Forelimb muscle (tissue), 1 donor: ENCODE measurements around the gene NPIPB9. TPM values are rescaled to one million over a fixed set of nuclear protein-coding genes. Genes with fewer than 3 reads are reported as not detected.
"Not testable (repeated sequence)": the region's sequence is repeated elsewhere in the genome, so short reads cannot be mapped to it uniquely, and the experiment has no call there.

ENCODE experiments used
- DNase-seq: peaks from one replicate; pipeline ENCODE4 v3.0.0-alpha.2; 2013; ENCODE audit warnings: low read depth
- polyA plus RNA-seq: library from polyadenylated mRNA; unstranded; fragments of 120-200 nt; gene quantifications from one replicate; pipeline ENCODE4 v1.2.1, GENCODE V29; 2013; ENCODE audit not compliant: insufficient read length

NPIPB9 gene
- polyA plus RNA-seq = 0.86 TPM

DNA sequence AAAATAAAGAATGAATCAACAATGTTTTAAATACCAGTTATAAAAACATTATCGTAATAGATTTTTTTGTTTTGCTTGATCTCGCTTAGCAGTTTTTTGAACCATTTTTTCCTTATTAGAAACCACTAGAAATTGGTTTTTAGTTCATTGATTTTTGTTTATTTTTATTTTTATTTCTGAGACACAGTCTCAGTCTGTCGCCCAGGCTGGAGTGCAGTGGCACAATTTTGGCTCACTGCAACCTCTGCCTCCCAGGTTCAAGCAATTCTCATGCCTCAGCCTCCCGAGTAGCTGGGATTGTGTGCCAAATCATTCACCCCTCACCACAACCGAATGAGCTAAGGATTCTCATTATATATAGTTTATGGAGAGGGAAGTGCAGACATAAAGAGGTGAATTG, at the start of gene NPIPB9:
NPIPB9 (plus strand) TSS at position 301 of the 400 bp plus-strand sequence.
- DNase-seq = not testable (repeated sequence)

GRCh38 chr16:28704246-28704645, 47.3 kb upstream of the NPIPB9 start:
- DNase-seq = not testable (repeated sequence)

GRCh38 chr16:28711220-28712083, 40.1 kb upstream of the NPIPB9 start, which contains the start of gene EIF3C:
Gene EIF3C (plus strand): TSS chr16:28711464. CDS start chr16:28711687, 223 bp downstream.
- not testable (repeated sequence) for DNase-seq

DNA sequence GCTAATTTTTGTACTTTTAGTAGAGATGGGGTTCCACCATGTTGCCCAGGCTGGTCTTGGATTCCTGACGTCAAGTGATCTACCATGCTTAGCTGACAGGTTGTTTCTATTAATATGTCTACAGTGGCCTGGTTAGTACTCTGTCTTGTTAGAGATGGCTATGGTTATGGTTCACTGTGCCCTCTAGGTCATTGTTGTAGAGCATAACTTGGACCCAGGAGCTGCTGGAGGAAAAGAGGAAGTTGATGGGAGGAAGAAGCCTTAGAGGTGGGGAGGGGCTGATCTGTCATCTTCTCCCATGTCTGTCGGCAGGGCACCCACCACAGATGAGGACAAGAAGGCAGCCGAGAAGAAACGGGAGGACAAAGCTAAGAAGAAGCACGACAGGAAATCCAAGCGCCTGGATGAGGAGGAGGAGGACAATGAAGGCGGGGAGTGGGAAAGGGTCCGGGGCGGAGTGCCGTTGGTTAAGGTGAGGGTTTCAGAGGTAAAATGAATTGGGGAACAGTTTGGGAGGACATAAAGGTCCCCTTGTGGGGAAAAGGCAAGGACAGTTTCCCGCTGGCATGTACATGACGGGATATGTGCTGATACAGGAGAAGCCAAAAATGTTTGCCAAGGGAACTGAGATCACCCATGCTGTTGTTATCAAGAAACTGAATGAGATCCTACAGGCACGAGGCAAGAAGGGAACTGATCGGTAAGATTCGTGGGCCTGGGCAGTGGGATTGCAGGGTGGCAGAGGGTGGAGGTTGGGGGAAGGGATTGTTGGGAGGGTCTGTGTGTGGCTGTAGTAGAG, 28.5 kb upstream of the NPIPB9 start:
- DNase-seq = not testable (repeated sequence)

DNA sequence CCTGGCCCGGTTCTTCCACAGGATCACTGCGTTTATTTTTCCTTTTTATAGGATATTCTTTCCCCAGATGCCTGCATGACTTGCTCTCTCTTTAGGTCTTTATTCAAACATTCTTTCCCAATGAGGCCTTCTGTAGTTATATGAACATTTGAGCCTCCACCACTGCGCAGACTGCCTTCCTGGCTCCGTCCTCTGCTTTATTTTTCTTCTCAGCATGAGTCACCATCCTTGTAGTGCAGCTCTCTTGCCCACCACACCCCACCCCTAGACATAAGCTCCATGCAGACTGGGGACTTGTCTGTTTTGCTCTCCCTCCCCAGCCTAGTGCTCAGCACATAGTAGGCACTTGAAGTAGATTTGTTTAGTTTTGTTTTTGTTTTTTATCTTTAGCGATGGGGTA, 20.3 kb upstream of the NPIPB9 start:
- not testable (repeated sequence) for DNase-seq

- not testable (repeated sequence) for DNase-seq
Observed at GRCh38 chr16:28732455-28733124, 19.0 kb upstream of the NPIPB9 start.

GRCh38 chr16:28739787-28740186, 11.8 kb upstream of the NPIPB9 start:
- not testable (repeated sequence) for DNase-seq

- DNase-seq = not testable (repeated sequence)
Observed at GRCh38 chr16:28740631-28741030, 11.0 kb upstream of the NPIPB9 start.

GRCh38 chr16:28741295-28741694, 10.3 kb upstream of the NPIPB9 start:
- not testable (repeated sequence) for DNase-seq

- not testable (repeated sequence) for DNase-seq
Observed at GRCh38 chr16:28746618-28747350, 4.8 kb upstream of the NPIPB9 start.

GRCh38 chr16:28749997-28750465, 1.6 kb upstream of the NPIPB9 start:
- DNase-seq = not testable (repeated sequence)

DNA sequence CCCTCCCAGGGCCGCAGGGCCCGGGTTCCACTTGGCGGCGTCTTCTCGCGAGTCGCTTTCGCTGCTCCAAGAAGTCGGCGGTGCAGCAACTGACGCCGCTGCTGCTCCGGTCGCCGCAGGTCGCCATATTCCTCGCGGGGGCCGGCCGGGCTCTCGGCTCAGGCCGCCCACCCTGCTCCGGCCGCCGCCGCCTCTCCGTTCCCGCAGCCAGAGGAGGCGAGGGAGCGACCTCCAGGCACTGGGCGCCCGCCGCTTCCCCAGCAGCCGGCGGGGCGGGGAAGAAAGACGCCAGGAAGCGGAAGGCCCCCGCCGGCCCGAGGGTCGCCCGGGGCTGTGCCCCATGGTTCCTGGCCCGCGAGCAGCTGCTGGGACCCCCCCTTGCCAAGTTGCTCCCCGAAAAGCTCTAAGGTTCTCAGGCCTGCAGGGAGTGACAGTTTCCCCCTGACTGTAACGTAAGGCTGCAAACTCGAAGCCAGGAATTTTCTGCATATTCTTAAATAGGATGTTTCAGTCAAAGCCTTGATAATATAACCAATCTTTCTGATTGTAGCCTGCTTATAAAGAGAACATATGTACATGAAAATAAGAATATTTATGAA, 1.0 kb upstream of the NPIPB9 start:
- not testable (repeated sequence) for DNase-seq

DNA sequence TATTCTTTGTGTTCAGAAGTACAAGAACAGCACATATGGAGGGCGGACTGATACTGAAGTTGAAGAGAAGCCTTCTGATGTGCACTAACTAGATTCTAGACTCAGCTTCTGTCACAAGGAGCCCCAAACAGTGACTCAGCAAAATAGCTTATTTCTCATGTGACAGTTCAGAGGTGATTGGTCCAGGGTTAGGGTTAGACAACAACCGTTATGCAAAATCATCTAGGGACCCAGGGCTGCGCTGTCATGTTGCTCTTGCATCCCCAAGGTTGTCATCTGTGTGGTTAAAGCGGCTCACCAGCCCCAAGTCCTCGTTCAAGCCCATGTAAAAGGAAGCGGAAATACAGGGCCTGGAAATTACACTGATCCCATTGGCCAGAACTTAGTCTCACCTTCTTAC, 30.1 kb downstream of the NPIPB9 start:
- not testable (repeated sequence) for DNase-seq

GRCh38 chr16:28782357-28782756, 30.8 kb downstream of the NPIPB9 start:
- not testable (repeated sequence) for DNase-seq

GRCh38 chr16:28802235-28803019, 50.8 kb downstream of the NPIPB9 start:
- not testable (repeated sequence) for DNase-seq

GRCh38 chr16:28807445-28808120, 56.0 kb downstream of the NPIPB9 start:
- not testable (repeated sequence) for DNase-seq

DNA sequence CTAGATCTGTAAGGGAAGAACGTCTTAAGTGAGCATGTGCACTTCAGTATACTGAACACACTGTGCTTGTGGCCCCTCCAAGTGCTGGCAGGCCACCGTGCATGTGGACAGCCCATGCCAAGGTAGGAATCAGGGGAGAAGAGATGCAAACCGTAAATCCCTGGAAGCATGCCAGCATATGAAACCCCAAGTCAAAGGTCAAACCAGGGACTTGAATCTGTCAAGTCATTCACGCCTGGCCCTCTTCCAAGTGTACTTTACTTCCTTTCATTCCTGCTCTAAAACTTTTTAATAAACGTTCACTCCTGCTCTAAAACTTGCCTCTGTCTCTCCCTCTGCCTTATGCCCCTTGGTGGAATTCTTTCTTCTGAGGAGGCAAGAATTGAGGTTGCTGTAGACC, 68.4 kb downstream of the NPIPB9 start:
- no peak for DNase-seq

DNA sequence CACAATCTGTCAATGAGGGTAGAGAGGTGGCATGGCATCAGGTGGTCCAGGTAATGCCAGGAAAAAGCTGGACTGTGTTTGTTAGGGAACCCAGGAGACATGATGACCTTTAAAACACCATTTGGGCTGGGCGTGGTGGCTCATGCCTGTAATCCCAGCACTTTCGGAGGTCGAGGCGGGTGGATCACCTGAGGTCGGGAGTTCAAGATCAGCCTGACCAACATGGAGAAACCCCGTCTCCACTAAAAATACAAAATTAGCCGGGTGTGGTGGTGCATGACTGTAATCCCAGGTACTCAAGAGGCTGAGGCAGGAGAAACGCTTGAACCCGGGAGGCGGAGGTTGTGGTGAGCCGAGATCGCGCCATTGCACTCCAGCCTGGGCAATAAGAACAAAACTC, 69.0 kb downstream of the NPIPB9 start:
- DNase-seq = not testable (repeated sequence)
